Mucosa of rectum (tissue), 2 donors: ENCODE data around the gene TRPV5.

Experiments
- H3K27ac ChIP-seq, 2 donors: one replicate each; pipeline ENCODE4 v1.7.0; 2013; ENCODE audit warnings: inconsistent platforms in 2 of 2, low read depth in 2 of 2, low read length in 2 of 2
- H3K27me3 ChIP-seq, 2 donors: one replicate each; pipeline ENCODE4 v1.7.0; 2013; ENCODE audit warnings: low read length in 2 of 2; ENCODE audit not compliant: control insufficient read depth in 2 of 2, insufficient read depth in 2 of 2
- H3K36me3 ChIP-seq, 2 donors: one replicate each; pipeline ENCODE4 v1.7.0; 2013; ENCODE audit warnings: low read length in 2 of 2; ENCODE audit not compliant: control insufficient read depth in 2 of 2, insufficient read depth in 2 of 2
- H3K4me1 ChIP-seq, 2 donors: one replicate each; pipeline ENCODE4 v1.7.0; 2013; ENCODE audit warnings: low read length in 2 of 2, mild to moderate bottlenecking in 1 of 2; ENCODE audit not compliant: control insufficient read depth in 2 of 2, insufficient read depth in 2 of 2
- H3K4me3 ChIP-seq, 2 donors: one replicate each; pipeline ENCODE4 v1.7.0; 2013; ENCODE audit warnings: low read length in 2 of 2
- H3K9ac ChIP-seq, 2 donors: one replicate each; pipeline ENCODE4 v1.7.0; 2013; ENCODE audit warnings: low read length in 2 of 2, low read depth in 1 of 2, mild to moderate bottlenecking in 1 of 2
- H3K9me3 ChIP-seq, 2 donors: one replicate each; pipeline ENCODE4 v1.7.0; 2013; ENCODE audit warnings: low read length in 2 of 2; ENCODE audit not compliant: control insufficient read depth in 2 of 2
- donor health status: healthy.
- donor health status: Normal muscosa, but diverticular disease.

TRPV5 gene

DNA sequence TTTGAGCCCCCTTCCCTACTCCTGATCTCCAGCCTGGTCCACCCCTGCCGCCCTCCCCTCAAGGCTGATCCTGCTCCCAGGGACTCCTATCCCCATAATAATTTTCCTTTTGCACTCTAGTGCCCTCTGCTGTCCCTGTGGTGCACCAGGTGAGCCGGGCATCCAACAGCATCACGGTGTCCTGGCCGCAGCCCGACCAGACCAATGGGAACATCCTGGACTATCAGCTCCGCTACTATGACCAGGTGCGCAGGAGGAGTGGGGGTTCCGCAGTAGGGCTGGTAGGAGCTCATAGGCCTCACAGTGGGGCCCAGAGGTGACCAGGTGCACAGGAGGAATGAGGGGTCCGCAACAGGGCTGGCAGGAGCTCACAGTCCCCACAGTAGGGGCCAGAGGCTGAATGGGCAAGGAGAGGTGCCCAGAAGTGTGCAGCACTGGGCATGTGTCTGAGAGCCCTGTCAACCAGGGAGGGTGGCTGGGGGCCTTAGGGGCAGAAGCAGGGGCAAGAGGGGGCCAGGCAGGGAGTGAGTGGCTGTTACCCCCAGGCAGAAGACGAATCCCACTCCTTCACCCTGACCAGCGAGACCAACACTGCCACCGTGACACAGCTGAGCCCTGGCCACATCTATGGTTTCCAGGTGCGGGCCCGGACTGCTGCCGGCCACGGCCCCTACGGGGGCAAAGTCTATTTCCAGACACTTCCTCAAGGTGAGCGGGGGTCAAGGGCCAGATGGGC, 67.0 kb downstream of the TRPV5 start:
- Histone ChIP-seq H3K9me3 (no peaks in the 10 kb centered on the region), H3K27me3 (no peaks in the 10 kb centered on the region), H3K36me3 (no peaks in the 10 kb centered on the region), H3K4me3 (no peak overlapping the region), H3K27ac (no peak overlapping the region), H3K9ac (no peak overlapping the region), H3K4me1 (no peaks in the 10 kb centered on the region)

DNA sequence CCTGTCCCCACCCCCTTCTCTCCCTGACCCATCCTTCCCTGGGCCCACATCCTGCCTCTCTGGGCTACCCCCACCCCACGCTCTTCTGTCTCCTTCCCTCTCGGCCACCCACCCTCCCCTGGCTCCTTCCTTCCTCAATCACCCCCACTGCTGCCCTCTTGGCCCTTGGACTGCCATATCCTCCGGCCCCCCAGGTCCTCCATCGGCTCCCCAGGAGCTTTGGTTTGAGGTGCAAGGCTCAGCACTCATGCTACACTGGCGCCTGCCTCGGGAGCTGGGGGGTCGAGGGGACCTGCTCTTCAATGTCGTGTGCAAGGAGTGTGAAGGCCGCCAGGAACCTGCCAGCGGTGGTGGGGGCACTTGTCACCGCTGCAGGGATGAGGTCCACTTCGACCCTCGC, 67.8 kb downstream of the TRPV5 start:
- no peaks in the 10 kb centered on the region for H3K9me3 ChIP-seq
- no peaks in the 10 kb centered on the region for H3K36me3 ChIP-seq
- H3K9ac ChIP-seq, result no peak overlapping the region
- H3K27ac ChIP-seq, result no peak overlapping the region
- H3K4me1 ChIP-seq, result no peaks in the 10 kb centered on the region
- no peak overlapping the region for H3K4me3 ChIP-seq
- H3K27me3 ChIP-seq, result no peaks in the 10 kb centered on the region

DNA sequence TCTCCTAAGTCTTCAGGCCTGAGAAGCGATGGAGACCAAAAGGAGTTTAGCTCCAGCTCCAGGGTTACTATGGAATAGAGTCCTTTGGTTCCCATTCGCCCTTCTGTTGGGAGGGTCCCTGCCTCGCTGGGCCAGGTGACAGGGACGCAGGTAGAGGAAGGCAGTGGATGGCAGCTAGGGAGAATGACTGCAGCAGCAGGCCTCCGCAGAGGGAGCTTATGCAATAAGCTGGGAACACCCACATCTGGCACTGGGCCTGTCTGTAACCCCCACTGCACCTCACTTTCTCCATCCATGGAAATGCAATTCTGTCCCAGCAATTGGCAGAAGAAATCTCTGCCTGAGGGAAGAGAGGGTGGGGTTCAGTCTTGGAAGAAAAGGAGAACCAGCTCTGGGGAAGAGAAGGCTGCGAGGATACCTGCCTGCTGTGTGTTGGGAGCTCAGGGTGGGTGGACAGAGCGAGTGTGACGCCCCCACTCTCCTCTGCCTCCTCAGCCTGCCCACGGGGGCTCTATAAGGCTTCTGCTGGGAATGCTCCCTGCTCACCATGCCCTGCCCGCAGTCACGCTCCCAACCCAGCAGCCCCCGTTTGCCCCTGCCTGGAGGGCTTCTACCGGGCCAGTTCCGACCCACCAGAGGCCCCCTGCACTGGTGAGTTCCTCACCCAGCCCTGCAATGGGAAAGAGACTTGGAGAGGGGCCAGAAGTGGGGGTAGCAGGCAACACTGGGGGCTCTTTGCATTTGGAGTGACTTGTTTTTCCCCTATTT, 68.4 kb downstream of the TRPV5 start:
- Histone ChIP-seq H3K4me1 (no peaks in the 10 kb centered on the region), H3K27me3 (no peaks in the 10 kb centered on the region), H3K36me3 (no peaks in the 10 kb centered on the region), H3K4me3 (no peak overlapping the region), H3K27ac (no peak overlapping the region), H3K9me3 (no peaks in the 10 kb centered on the region), H3K9ac (no peak overlapping the region)

DNA sequence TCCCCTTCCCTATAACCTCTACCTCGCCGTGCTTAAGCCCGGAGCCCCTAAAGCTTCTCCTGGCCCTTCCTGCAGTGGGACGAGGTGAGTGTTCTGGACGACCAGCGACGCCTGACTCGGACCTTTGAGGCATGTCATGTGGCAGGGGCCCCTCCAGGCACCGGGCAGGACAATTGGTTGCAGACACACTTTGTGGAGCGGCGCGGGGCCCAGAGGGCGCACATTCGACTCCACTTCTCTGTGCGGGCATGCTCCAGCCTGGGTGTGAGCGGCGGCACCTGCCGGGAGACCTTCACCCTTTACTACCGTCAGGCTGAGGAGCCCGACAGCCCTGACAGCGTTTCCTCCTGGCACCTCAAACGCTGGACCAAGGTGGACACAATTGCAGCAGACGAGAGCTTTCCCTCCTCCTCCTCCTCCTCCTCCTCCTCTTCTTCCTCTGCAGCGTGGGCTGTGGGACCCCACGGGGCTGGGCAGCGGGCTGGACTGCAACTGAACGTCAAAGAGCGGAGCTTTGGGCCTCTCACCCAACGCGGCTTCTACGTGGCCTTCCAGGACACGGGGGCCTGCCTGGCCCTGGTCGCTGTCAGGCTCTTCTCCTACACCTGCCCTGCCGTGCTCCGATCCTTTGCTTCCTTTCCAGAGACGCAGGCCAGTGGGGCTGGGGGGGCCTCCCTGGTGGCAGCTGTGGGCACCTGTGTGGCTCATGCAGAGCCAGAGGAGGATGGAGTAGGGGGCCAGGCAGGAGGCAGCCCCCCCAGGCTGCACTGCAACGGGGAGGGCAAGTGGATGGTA, 69.5 kb downstream of the TRPV5 start:
- Histone ChIP-seq H3K9me3 (no peaks in the 10 kb centered on the region), H3K36me3 (no peaks in the 10 kb centered on the region)

DNA sequence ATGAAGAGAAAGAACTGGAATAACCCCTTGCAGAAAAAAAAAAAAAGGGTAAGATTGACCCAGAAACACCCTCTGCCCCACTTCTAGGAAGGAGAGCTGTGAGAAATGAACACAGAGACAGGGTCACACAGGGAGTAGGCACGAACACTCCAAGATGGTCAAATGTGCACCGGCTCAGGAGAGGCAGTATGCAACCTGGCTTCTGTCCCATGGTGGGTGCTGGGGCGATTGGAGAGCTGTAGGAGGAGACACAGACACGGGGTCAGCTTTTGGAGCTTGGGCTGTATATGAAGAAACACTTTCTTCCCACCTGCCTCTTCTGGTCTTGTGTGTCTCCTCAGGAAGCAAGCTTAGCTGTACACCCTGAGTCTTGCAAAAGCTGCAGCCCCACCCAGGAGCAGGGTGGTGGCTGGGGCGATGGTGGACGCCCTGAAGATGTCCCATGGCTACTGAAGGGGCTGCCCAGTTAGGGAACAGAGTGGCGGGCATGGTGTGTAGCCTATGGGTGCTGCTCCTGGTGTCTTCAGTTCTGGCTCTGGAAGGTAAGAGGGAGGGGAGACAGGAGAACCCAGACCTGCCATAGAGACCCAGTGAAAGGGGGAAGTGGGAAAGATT, 70.7 kb downstream of the TRPV5 start:
- Histone ChIP-seq H3K9ac (no peak overlapping the region), H3K27me3 (no peaks in the 10 kb centered on the region), H3K9me3 (no peaks in the 10 kb centered on the region), H3K4me1 (no peaks in the 10 kb centered on the region), H3K27ac (no peak overlapping the region), H3K36me3 (no peaks in the 10 kb centered on the region), H3K4me3 (no peak overlapping the region)

More for the DNA sequence above, 69.5 kb downstream of the TRPV5 start:
- H3K4me3 ChIP-seq, result no peak overlapping the region
- no peaks in the 10 kb centered on the region for H3K27me3 ChIP-seq
- H3K4me1 ChIP-seq, result no peaks in the 10 kb centered on the region
- no peak overlapping the region for H3K27ac ChIP-seq
- no peak overlapping the region for H3K9ac ChIP-seq

DNA sequence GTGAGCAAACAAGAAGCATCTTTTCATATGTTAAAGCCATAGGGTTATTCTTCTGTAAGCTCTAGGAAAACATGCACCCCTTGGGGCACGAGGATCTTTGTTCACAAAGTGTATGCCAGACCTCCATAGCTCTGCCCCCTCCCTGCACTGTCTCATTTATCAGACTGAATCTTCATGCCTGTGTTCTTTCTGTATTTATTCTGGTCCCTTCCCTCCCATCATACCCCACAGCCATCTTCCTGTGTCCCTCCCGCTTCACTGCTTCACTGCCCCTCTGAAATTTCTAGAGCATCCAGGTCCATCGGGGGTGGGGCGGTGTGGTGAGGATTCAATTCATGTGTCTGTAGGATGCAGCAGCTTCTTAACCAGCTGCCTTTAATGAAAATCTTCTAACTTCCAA, 71.2 kb downstream of the TRPV5 start:
- H3K27ac ChIP-seq, result no peak overlapping the region
- no peak overlapping the region for H3K9ac ChIP-seq
- H3K36me3 ChIP-seq, result no peaks in the 10 kb centered on the region
- H3K9me3 ChIP-seq, result no peaks in the 10 kb centered on the region
- H3K4me1 ChIP-seq, result no peaks in the 10 kb centered on the region
- no peak overlapping the region for H3K4me3 ChIP-seq
- H3K27me3 ChIP-seq, result no peaks in the 10 kb centered on the region

DNA sequence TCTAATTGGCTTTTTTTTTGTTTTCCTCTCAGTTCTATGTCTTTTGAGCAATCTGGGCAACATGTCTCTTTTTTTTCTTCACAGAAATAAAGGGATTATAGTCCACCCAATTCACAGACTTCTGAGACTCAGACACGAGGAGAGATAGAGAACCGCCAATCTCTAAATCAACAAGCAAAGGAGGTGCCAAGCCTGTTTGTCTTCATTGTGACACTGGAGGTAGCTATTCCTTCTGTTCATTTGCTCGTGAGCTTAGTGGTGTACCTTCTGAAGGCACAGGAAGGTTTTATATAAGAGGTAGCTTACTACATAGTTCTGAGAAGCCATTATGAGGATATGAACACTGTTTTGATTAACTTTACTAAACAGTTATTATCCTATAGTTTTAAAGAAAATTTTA, 72.6 kb downstream of the TRPV5 start:
- Histone ChIP-seq H3K4me1 (no peaks in the 10 kb centered on the region), H3K27me3 (no peaks in the 10 kb centered on the region), H3K4me3 (no peak overlapping the region), H3K9ac (no peak overlapping the region), H3K9me3 (no peaks in the 10 kb centered on the region), H3K36me3 (no peaks in the 10 kb centered on the region), H3K27ac (no peak overlapping the region)

DNA sequence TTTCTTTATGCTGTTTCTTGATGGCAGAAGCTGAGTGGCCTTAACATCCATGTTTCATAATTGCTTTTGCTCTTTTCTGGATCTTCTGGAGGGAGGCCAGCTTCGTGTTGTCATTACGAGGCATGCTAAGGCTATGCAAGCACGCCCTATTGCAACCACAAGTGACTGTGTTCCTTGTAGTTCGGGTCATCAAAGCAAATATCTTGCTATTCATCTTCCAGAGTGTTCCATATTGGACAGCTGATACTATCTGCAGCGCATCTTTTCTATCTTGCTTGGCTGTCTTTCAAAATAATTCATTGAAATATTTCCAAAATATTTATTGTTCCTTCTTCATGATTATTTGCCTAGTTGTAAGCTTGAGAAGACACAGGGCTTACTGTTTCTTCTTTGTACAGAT, 73.7 kb downstream of the TRPV5 start:
- Histone ChIP-seq H3K27me3 (no peaks in the 10 kb centered on the region), H3K4me1 (peaks cover 0 to 3% of the 10 kb centered on the region in 2 donors), H3K9me3 (no peaks in the 10 kb centered on the region), H3K4me3 (no peak overlapping the region), H3K9ac (no peak overlapping the region), H3K27ac (no peak overlapping the region), H3K36me3 (no peaks in the 10 kb centered on the region)

DNA sequence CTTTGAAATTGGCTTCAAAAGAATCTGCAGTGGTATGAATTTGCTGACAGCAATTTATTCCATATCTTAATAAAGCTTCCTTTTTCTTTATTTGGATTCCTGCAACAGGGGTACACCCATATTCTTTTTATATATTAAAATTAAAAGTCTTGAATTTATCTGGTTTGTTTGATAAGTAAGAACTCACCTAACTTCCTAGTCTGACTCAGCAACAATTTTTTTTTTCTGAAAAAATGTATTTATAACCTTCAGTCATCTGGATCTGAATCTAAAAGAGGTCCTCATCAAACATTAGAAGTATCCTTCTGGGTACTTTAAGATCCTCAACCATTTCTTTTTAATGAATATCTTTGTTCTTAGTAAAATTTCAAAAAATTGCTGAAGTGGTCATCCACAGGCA, 74.1 kb downstream of the TRPV5 start:
- H3K9ac ChIP-seq, result no peak overlapping the region
- no peak overlapping the region for H3K27ac ChIP-seq
- no peaks in the 10 kb centered on the region for H3K27me3 ChIP-seq

More for the DNA sequence above, 74.1 kb downstream of the TRPV5 start:
- no peaks in the 10 kb centered on the region for H3K36me3 ChIP-seq
- H3K4me1 ChIP-seq, result peaks cover under 1 to 3% of the 10 kb centered on the region in 2 donors
- H3K4me3 ChIP-seq, result no peak overlapping the region
- H3K9me3 ChIP-seq, result no peaks in the 10 kb centered on the region
